Endothelial cell of umbilical vein (primary cell): Measurements from ENCODE around the gene RGS7. TPM values are rescaled to one million over a fixed set of nuclear protein-coding genes. Genes with fewer than 3 reads are reported as not detected.

ENCODE experiments used
- BruUV-seq: library from RNA; stranded (reverse); fragments of 400-500 nt; replicated peaks from 2 replicates; lab custom pipeline; 2021; lab: Mats Ljungman, UMichigan
- CTCF ChIA-PET: fragments of 300-600, 350-600 bp; sonication (Branson Sonifier 250); formaldehyde crosslinking; loops from one replicate; lab custom pipeline; 2021; ENCODE audit warnings: antibody characterized with exemption, inconsistent platforms; lab: Charles Lee
- POLR2A ChIA-PET: fragments of 300-600, 350-600 bp; sonication (Branson Sonifier 250); formaldehyde crosslinking; loops from one replicate; lab custom pipeline; 2021; ENCODE audit warnings: antibody characterized with exemption, inconsistent platforms; lab: Charles Lee
- DNase-seq: peaks from one replicate; pipeline ENCODE4 v3.0.0-alpha.2; 2011; ENCODE audit warnings: low read depth, low spot score
- FAIRE-seq: peaks from 2 replicates; lab custom pipeline; 2011; peaks lifted over from hg19 to GRCh38; lab: Jason Lieb, UNC
- H2AFZ ChIP-seq: 2 replicates; pipeline ENCODE4 v1.6.0; 2012; ENCODE audit warnings: low read depth, low read length, control low read depth, inconsistent platforms
- H3K27ac ChIP-seq: 2 replicates; pipeline ENCODE4 v1.5.1; 2011; ENCODE audit warnings: low read depth, mild to moderate bottlenecking, control low read depth, low read length, moderate library complexity; ENCODE audit not compliant: insufficient read depth
- H3K27me3 ChIP-seq, 2 experiments: 2 replicates each; pipeline versions ENCODE4 v1.6.0 to v1.6.1; 2011; ENCODE audit warnings: low read length in 2 of 2, mixed read lengths in 1 of 2; ENCODE audit not compliant: control insufficient read depth in 2 of 2, insufficient read depth in 2 of 2
- H3K36me3 ChIP-seq, 2 experiments: 2 replicates in 1 of 2; 3 replicates in 1 of 2; pipeline ENCODE4 v1.5.1; 2011; ENCODE audit warnings: low read length in 2 of 2, mild to moderate bottlenecking in 1 of 2, moderate library complexity in 1 of 2; ENCODE audit not compliant: control insufficient read depth in 2 of 2, insufficient read depth in 2 of 2; ENCODE audit errors: extremely low read depth in 1 of 2
- H3K4me1 ChIP-seq: 3 replicates; pipeline ENCODE4 v1.5.1; 2011; ENCODE audit warnings: mild to moderate bottlenecking, low read length; ENCODE audit not compliant: control insufficient read depth, insufficient read depth; ENCODE audit errors: extremely low read depth
- H3K4me2 ChIP-seq: 2 replicates; pipeline ENCODE4 v1.6.1; 2011; ENCODE audit warnings: low read length, control low read depth, mixed read lengths; ENCODE audit not compliant: insufficient read depth
- H3K4me3 ChIP-seq, 3 experiments: fragments of 200-600 bp in 1 of 3; sonication (generic), shearing (Covaris generic) in 1 of 3; replicated peaks in 1 of 3; 2 replicates each; pipeline ENCODE4 v1.5.1; 2011 to 2016; ENCODE audit warnings: control low read depth in 3 of 3, low read length in 3 of 3, mild to moderate bottlenecking in 2 of 3, inconsistent platforms in 1 of 3, low read depth in 1 of 3, moderate library complexity in 1 of 3; ENCODE audit not compliant: insufficient read depth in 1 of 3
- H3K79me2 ChIP-seq: 2 replicates; pipeline ENCODE4 v1.6.0; 2012; ENCODE audit warnings: low read length, inconsistent platforms; ENCODE audit not compliant: control insufficient read depth, insufficient read depth
- H3K9ac ChIP-seq: replicated peaks from 2 replicates; pipeline ENCODE3; 2011; ENCODE audit warnings: low read length, control low read depth; ENCODE audit not compliant: insufficient read depth; ENCODE audit errors: extremely low read depth
- H3K9me1 ChIP-seq: replicated peaks from 3 replicates; pipeline ENCODE4 v1.6.0; 2011; ENCODE audit warnings: mild to moderate bottlenecking, low read length; ENCODE audit not compliant: control insufficient read depth, insufficient read depth; ENCODE audit errors: extremely low read depth
- H3K9me3 ChIP-seq: replicated peaks from 2 replicates; pipeline ENCODE4 v1.5.1; 2012; ENCODE audit warnings: low read length, inconsistent platforms; ENCODE audit not compliant: control insufficient read depth, insufficient read depth
- H4K20me1 ChIP-seq: replicated peaks from 2 replicates; pipeline ENCODE3; 2011; ENCODE audit warnings: mild to moderate bottlenecking, low read length; ENCODE audit not compliant: control insufficient read depth, insufficient read depth; ENCODE audit errors: extremely low read depth
- CTCF ChIP-seq, 2 donors: IDR thresholded peaks; 1 replicate in 1 of 2; 2 replicates in 1 of 2; pipeline ENCODE4 v1.5.1; 2011; ENCODE audit warnings: low read length in 2 of 2, mild to moderate bottlenecking in 2 of 2, moderate library complexity in 2 of 2, control low read depth in 1 of 2, inconsistent platforms in 1 of 2, low read depth in 1 of 2; ENCODE audit not compliant: insufficient read depth in 1 of 2; ENCODE audit errors: extremely low read depth in 1 of 2
- EZH2 ChIP-seq: IDR thresholded peaks from 2 replicates; pipeline ENCODE4 v1.6.1; 2012; ENCODE audit warnings: borderline replicate concordance, low read depth, mild to moderate bottlenecking, moderate library complexity, low read length, inconsistent platforms; ENCODE audit not compliant: severe bottlenecking
- FOS ChIP-seq: IDR thresholded peaks from 2 replicates; pipeline ENCODE4 v1.6.1; 2011; ENCODE audit warnings: mild to moderate bottlenecking, low read length, moderate library complexity, borderline replicate concordance; ENCODE audit not compliant: insufficient read depth
- GATA2 ChIP-seq: IDR thresholded peaks from 2 replicates; pipeline ENCODE4 v1.7.0; 2011; ENCODE audit warnings: low read depth, mild to moderate bottlenecking, moderate library complexity, mixed read lengths, low read length; ENCODE audit not compliant: insufficient read length, insufficient read depth
- JUN ChIP-seq: IDR thresholded peaks from 2 replicates; pipeline ENCODE4 v1.6.1; 2011; ENCODE audit warnings: borderline replicate concordance, low read depth; ENCODE audit not compliant: insufficient read length, insufficient read depth
- MAX ChIP-seq: IDR thresholded peaks from 2 replicates; pipeline ENCODE4 v1.6.1; 2011; ENCODE audit not compliant: insufficient read depth, insufficient read length
- MYC ChIP-seq: IDR thresholded peaks from one replicate; pipeline ENCODE4 v1.6.1; 2011; ENCODE audit warnings: mild to moderate bottlenecking, low read depth, low read length
- POLR2A ChIP-seq: IDR thresholded peaks from 2 replicates; pipeline ENCODE4 v1.6.1; 2012; ENCODE audit warnings: low read depth, mild to moderate bottlenecking, control low read depth, low read length
- POLR2AphosphoS5 ChIP-seq: IDR thresholded peaks from 2 replicates; pipeline ENCODE4 v1.6.1; 2012; ENCODE audit warnings: low read depth, mild to moderate bottlenecking, control low read depth, low read length, moderate library complexity; ENCODE audit not compliant: insufficient read depth
- dilution Hi-C: fragments of 300-500 bp; cut with MboI; formaldehyde crosslinking; loops from one replicate; pipeline ENCODE4 v1.15.0; 2019; ENCODE audit warnings: low sequenced_read_pairs; ENCODE audit not compliant: extremely low pct_ligation_motif_present
- intact Hi-C: fragments of 100-400 bp; cut with micrococcal nuclease; formaldehyde crosslinking; loops from one replicate; pipeline ENCODE4 v1.10.0; 2022
- polyA plus RNA-seq, 4 experiments: library from polyadenylated mRNA; depleted of rRNA in 3 of 4; stranded (reverse) in 3 of 4; unstranded in 1 of 4; fragments of >200 nt; gene quantifications; 2 replicates each; pipeline versions ENCODE4 v1.2.1 to v1.2.3, GENCODE V29; 2011 to 2012; ENCODE audit warnings: missing spikeins in 1 of 4
- total RNA-seq: library from RNA; stranded (reverse); gene quantifications from 2 replicates; pipeline ENCODE4 v1.2.3, GENCODE V29; 2021

The RGS7 gene
- total and polyA plus RNA-seq, 2 donors (not counting 3 experiments of a cell fraction or from before 2014, with no cell fraction given), result 0.43 to 0.44 TPM

GRCh38 chr1:241081473-241081872 lies 275.5 kb downstream of the RGS7 start:
- BruUV-seq, result no TSS peak
- intact Hi-C loops (no loop called here), dilution Hi-C loops (no loop called here)
- Histone ChIP-seq H3K4me3 (no peak overlapping the region), H3K79me2 (no peaks in the 10 kb centered on the region), H3K9me1 (no peaks in the 10 kb centered on the region), H2AFZ (no peak overlapping the region), H3K9me3 (no peaks in the 10 kb centered on the region), H3K27ac (no peak overlapping the region), H3K4me2 (no peak overlapping the region), H3K9ac (no peak overlapping the region), H3K36me3 (no peaks in the 10 kb centered on the region), H3K27me3 (no peaks in the 10 kb centered on the region), H3K4me1 (no peaks in the 10 kb centered on the region), H4K20me1 (no peaks in the 10 kb centered on the region)
- ChIA-PET POLR2A (no interaction called here), CTCF (no interaction called here)
- DNase-seq (no peak), FAIRE-seq (no peak)
- no peak for TF ChIP-seq POLR2AphosphoS5
- TF ChIP-seq CTCF (IDR thresholded peaks at IDR 0.05; ENCODE audit: extremely low read depth in 1 of 2, insufficient read depth in 1 of 2, low read depth in 1 of 2, low read length in 2 of 2), result no peak
- no peak for TF ChIP-seq GATA2
- TF ChIP-seq FOS, result no peak
- no peak for TF ChIP-seq POLR2A
- TF ChIP-seq MYC, result no peak
- no peak for TF ChIP-seq EZH2
- no peak for TF ChIP-seq MAX
- no peak for TF ChIP-seq JUN
